Thyroid gland (tissue), 4 donors: ENCODE data around the gene OSBPL6.

Source experiments
- POLR2A ChIP-seq, 2 donors: fragments of 450-650 bp; IDR thresholded peaks; one replicate each; pipeline ENCODE4 v1.6.1; 2017; ENCODE audit warnings: antibody characterized with exemption in 2 of 2, mild to moderate bottlenecking in 2 of 2, moderate library complexity in 1 of 2
- TF ChIP-seq, protein P1 (sequence below), 6 experiments: fragments of 200-600 bp in 3 of 6; fragments of 450-650 bp in 3 of 6; sonication (generic) in 3 of 6; IDR thresholded peaks; one replicate each; pipeline ENCODE4 v1.5.1; 2016 to 2019; ENCODE audit warnings: antibody characterized with exemption in 6 of 6, mild to moderate bottlenecking in 2 of 6, inconsistent platforms in 1 of 6, moderate library complexity in 1 of 6

DNA sequence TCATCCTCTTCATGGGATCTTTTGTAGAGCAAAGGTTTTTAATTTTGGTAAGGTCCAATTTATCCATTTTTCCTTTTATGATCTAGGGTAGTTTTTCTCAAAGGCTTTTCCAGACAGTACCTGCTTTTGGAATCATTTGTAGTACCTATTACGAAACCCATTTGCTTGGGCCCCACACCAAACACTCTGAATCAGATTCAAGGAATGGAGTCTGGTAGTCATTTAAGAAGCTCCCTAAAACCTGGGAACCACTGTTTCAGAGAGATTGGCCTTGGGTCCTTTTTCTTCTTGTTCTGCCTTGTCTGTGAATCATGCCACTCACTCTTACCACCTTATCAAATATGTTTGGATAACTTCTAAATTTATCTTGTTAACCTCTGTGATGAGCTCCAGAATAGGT lies 40.3 kb downstream of the OSBPL6 start:
- TF ChIP-seq, protein P1, sequence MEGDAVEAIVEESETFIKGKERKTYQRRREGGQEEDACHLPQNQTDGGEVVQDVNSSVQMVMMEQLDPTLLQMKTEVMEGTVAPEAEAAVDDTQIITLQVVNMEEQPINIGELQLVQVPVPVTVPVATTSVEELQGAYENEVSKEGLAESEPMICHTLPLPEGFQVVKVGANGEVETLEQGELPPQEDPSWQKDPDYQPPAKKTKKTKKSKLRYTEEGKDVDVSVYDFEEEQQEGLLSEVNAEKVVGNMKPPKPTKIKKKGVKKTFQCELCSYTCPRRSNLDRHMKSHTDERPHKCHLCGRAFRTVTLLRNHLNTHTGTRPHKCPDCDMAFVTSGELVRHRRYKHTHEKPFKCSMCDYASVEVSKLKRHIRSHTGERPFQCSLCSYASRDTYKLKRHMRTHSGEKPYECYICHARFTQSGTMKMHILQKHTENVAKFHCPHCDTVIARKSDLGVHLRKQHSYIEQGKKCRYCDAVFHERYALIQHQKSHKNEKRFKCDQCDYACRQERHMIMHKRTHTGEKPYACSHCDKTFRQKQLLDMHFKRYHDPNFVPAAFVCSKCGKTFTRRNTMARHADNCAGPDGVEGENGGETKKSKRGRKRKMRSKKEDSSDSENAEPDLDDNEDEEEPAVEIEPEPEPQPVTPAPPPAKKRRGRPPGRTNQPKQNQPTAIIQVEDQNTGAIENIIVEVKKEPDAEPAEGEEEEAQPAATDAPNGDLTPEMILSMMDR (IDR thresholded peaks at IDR 0.05): no peak
- TF ChIP-seq POLR2A (IDR thresholded peaks at IDR 0.05): no peak
